IMR-90 (cell line): ENCODE measurements around the gene SLC26A11. TPM values are rescaled to one million over a fixed set of nuclear protein-coding genes. Genes with fewer than 3 reads are reported as not detected.

Experiments
- ATAC-seq: fragments of 200-7000 bp; cut with Tn5 transposase; 2 replicates; pipeline ENCODE4 v1.9.1; 2020; ENCODE audit warnings: low read depth, mild to moderate bottlenecking, moderate library complexity
- BruUV-seq: library from RNA; stranded (reverse); fragments of 400-500 nt; replicated peaks from 2 replicates; lab custom pipeline; 2021; lab: Mats Ljungman, UMichigan
- CTCF ChIA-PET: fragments of 300-600 bp; formaldehyde crosslinking; extraction: SDS; loops from one replicate; lab custom pipeline; 2021; ENCODE audit warnings: antibody characterized with exemption; lab: Yijun Ruan, JAX
- POLR2A ChIA-PET: fragments of 300-600 bp; sonication (Branson Sonifier 250); formaldehyde crosslinking; loops from one replicate; lab custom pipeline; 2022; ENCODE audit warnings: antibody characterized with exemption; ENCODE audit not compliant: unreplicated experiment; lab: Charles Lee
- DNase-seq: peaks from one replicate; pipeline ENCODE4 v3.0.0; 2013
- H2AFZ ChIP-seq: replicated peaks from 2 replicates; pipeline ENCODE3; 2013; ENCODE audit warnings: low read length, mild to moderate bottlenecking; ENCODE audit not compliant: poor library complexity
- H2AK5ac ChIP-seq: 2 replicates; pipeline ENCODE4 v1.6.1; 2013; ENCODE audit warnings: low read depth, low read length, inconsistent platforms
- H2AK9ac ChIP-seq: replicated peaks from 2 replicates; pipeline ENCODE3; 2013; ENCODE audit warnings: mild to moderate bottlenecking, low read depth, low read length, moderate library complexity; ENCODE audit not compliant: poor library complexity
- H2BK120ac ChIP-seq: 2 replicates; pipeline ENCODE4 v1.6.1; 2013; ENCODE audit warnings: low read depth, low read length, inconsistent platforms
- H2BK15ac ChIP-seq: 3 replicates; pipeline ENCODE4 v1.6.1; 2013; ENCODE audit warnings: low read depth, low read length, inconsistent platforms
- H2BK20ac ChIP-seq: 2 replicates; pipeline ENCODE4 v1.6.1; 2013; ENCODE audit warnings: low read depth, mild to moderate bottlenecking, inconsistent platforms, low read length, moderate library complexity
- H2BK5ac ChIP-seq: 2 replicates; pipeline ENCODE4 v1.6.1; 2013; ENCODE audit warnings: mild to moderate bottlenecking, low read depth, low read length, inconsistent platforms; ENCODE audit not compliant: poor library complexity, severe bottlenecking
- H3K14ac ChIP-seq: replicated peaks from 2 replicates; pipeline ENCODE4 v1.6.1; 2013; ENCODE audit warnings: low read depth, low read length, inconsistent platforms
- H3K18ac ChIP-seq: 2 replicates; pipeline ENCODE4 v1.6.1; 2013; ENCODE audit warnings: low read depth, low read length, control low read depth
- H3K23ac ChIP-seq: 2 replicates; pipeline ENCODE4 v1.6.1; 2013; ENCODE audit warnings: low read depth, low read length, inconsistent platforms
- H3K27ac ChIP-seq: 2 replicates; pipeline ENCODE4 v1.5.1; 2013; ENCODE audit warnings: mild to moderate bottlenecking, control low read depth, low read length; ENCODE audit not compliant: insufficient read depth
- H3K27me3 ChIP-seq: 2 replicates; pipeline ENCODE4 v1.6.1; 2013; ENCODE audit warnings: low read length; ENCODE audit not compliant: control insufficient read depth, insufficient read depth
- H3K36me3 ChIP-seq: 2 replicates; pipeline ENCODE4 v1.6.1; 2013; ENCODE audit warnings: low read length, mixed read lengths; ENCODE audit not compliant: control insufficient read depth, insufficient read depth
- H3K4ac ChIP-seq: 2 replicates; pipeline ENCODE4 v1.6.1; 2013; ENCODE audit warnings: low read depth, low read length, inconsistent platforms
- H3K4me1 ChIP-seq: 2 replicates; pipeline ENCODE4 v1.6.1; 2013; ENCODE audit warnings: low read length, mixed read lengths; ENCODE audit not compliant: control insufficient read depth, insufficient read depth
- H3K4me2 ChIP-seq: 2 replicates; pipeline ENCODE4 v1.6.1; 2013; ENCODE audit warnings: low read depth, mild to moderate bottlenecking, control low read depth, low read length, moderate library complexity
- H3K4me3 ChIP-seq: 2 replicates; pipeline ENCODE4 v1.5.1; 2013; ENCODE audit warnings: low read depth, mild to moderate bottlenecking, control low read depth, low read length, moderate library complexity; ENCODE audit not compliant: insufficient read depth
- H3K56ac ChIP-seq: 2 replicates; pipeline ENCODE4 v1.6.1; 2013; ENCODE audit warnings: low read length, inconsistent platforms; ENCODE audit not compliant: insufficient read depth; ENCODE audit errors: extremely low read depth
- H3K79me1 ChIP-seq, 2 experiments: 2 replicates each; pipeline ENCODE4 v1.6.1; 2013; ENCODE audit warnings: low read length in 2 of 2, inconsistent platforms in 1 of 2, low read depth in 1 of 2
- H3K9ac ChIP-seq: 2 replicates; pipeline ENCODE4 v1.6.1; 2013; ENCODE audit warnings: low read depth, low read length, control low read depth
- H3K9me1 ChIP-seq: 2 replicates; pipeline ENCODE4 v1.6.1; 2013; ENCODE audit warnings: low read length, inconsistent platforms; ENCODE audit not compliant: insufficient read depth
- H3K9me3 ChIP-seq: 2 replicates; pipeline ENCODE4 v1.6.1; 2013; ENCODE audit warnings: low read length; ENCODE audit not compliant: control insufficient read depth, insufficient read depth
- H4K20me1 ChIP-seq: 2 replicates; pipeline ENCODE4 v1.6.1; 2013; ENCODE audit warnings: low read length, inconsistent platforms; ENCODE audit not compliant: insufficient read depth
- H4K5ac ChIP-seq: 2 replicates; pipeline ENCODE4 v1.6.1; 2013; ENCODE audit warnings: mild to moderate bottlenecking, low read depth, low read length, control low read depth
- H4K8ac ChIP-seq, 2 experiments: 2 replicates each; pipeline ENCODE4 v1.6.1; 2013; ENCODE audit warnings: low read depth in 2 of 2, low read length in 2 of 2, control low read depth in 1 of 2, inconsistent platforms in 1 of 2
- H4K91ac ChIP-seq: 2 replicates; pipeline ENCODE4 v1.6.1; 2013; ENCODE audit warnings: low read depth, low read length, inconsistent platforms; ENCODE audit not compliant: insufficient read depth
- CHD1 ChIP-seq: IDR thresholded peaks from 2 replicates; pipeline ENCODE4 v1.6.1; 2012; ENCODE audit warnings: low read depth, low read length, improper control_type of control experiment
- MXI1 ChIP-seq: IDR thresholded peaks from 2 replicates; pipeline ENCODE4 v1.6.1; 2012; ENCODE audit warnings: low read depth, mild to moderate bottlenecking, low read length, moderate library complexity, borderline replicate concordance
- SMC3 ChIP-seq: fragments of 150-350 bp; IDR thresholded peaks from 2 replicates; pipeline ENCODE4 v1.6.1; 2016; ENCODE audit warnings: low read depth, mild to moderate bottlenecking, antibody characterized with exemption, low read length, moderate library complexity
- WGBS, 2 experiments: methylation state at CpG; one replicate each; pipeline versions ENCODE4 v1.1.5 to v1.1.7; 2013; ENCODE audit warnings: missing lambda C conversion rate in 2 of 2; ENCODE audit not compliant: insufficient read length in 1 of 2; ENCODE audit errors: extremely low coverage in 2 of 2; 5-methylcytosine and 5-hydroxymethylcytosine counted together
- dilution Hi-C: fragments of 300-500 bp; cut with HindIII; formaldehyde crosslinking; loops from one replicate; pipeline ENCODE4 v1.14.3; 2018; ENCODE audit warnings: low sequenced_read_pairs; ENCODE audit not compliant: unreplicated experiment
- in situ Hi-C: fragments of 300-500 bp; cut with MboI; formaldehyde crosslinking; loops from 3 replicates; pipeline ENCODE4 v1.14.3; 2019; ENCODE audit warnings: low sequenced_read_pairs, inconsistent platforms, mixed read lengths
- intact Hi-C: fragments of 100-400 bp; cut with micrococcal nuclease; formaldehyde crosslinking; loops from 2 replicates; pipeline ENCODE4 v1.10.0; 2022
- polyA plus RNA-seq, 3 experiments: library from polyadenylated mRNA; depleted of rRNA; stranded (reverse); fragments of >200 nt; gene quantifications; 2 replicates each; pipeline ENCODE4 v1.2.3, GENCODE V29; 2012; ENCODE audit warnings: low replicate concordance in 1 of 3
- total RNA-seq: library from RNA; depleted of rRNA; stranded (reverse); fragments of >200 nt; gene quantifications from 2 replicates; pipeline ENCODE4 v1.2.3, GENCODE V29; 2012
- TF ChIP-seq, protein P1 (sequence below): fragments of 150-350 bp; IDR thresholded peaks from 2 replicates; pipeline ENCODE4 v1.6.1; 2017; ENCODE audit warnings: mild to moderate bottlenecking, antibody characterized with exemption, low read length, low read depth

Gene SLC26A11
- total and polyA plus RNA-seq, 2 of the 4 experiments (the other 2 are of a cell fraction) = 3.2 to 15.6 TPM

GRCh38 chr17:80210348-80211108 lies 9.7 kb upstream of the SLC26A11 start:
- 98% methylated on average over 25 of the region's 47 CpGs; no CpG with 5 or more reads in 1 of the 2 experiments for WGBS, 2 experiments
- H3K4me3 ChIP-seq = no peak overlapping the region
- intact Hi-C loops (no loop called here), dilution Hi-C loops (no loop called here), in situ Hi-C loops (no loop called here)
- no peaks in the 10 kb centered on the region for H3K9me3 ChIP-seq
- H3K27ac ChIP-seq = no peak overlapping the region
- H3K56ac ChIP-seq = no peak overlapping the region
- H2AFZ ChIP-seq = no peak overlapping the region
- no peak overlapping the region for H3K4ac ChIP-seq
- H3K27me3 ChIP-seq = no peaks in the 10 kb centered on the region
- H2BK5ac ChIP-seq = no peak overlapping the region
- ATAC-seq = no peak
- H4K20me1 ChIP-seq = peaks cover 3% of the 10 kb centered on the region
- no peak overlapping the region for H4K8ac ChIP-seq
- no peak overlapping the region for H4K5ac ChIP-seq
- H4K91ac ChIP-seq = no peak overlapping the region
- no peak overlapping the region for H3K9ac ChIP-seq
- no peak overlapping the region for H2AK9ac ChIP-seq
- no peak for TF ChIP-seq SMC3
- no peak for TF ChIP-seq CHD1
- no peak for TF ChIP-seq MXI1
- TF ChIP-seq, protein P1, sequence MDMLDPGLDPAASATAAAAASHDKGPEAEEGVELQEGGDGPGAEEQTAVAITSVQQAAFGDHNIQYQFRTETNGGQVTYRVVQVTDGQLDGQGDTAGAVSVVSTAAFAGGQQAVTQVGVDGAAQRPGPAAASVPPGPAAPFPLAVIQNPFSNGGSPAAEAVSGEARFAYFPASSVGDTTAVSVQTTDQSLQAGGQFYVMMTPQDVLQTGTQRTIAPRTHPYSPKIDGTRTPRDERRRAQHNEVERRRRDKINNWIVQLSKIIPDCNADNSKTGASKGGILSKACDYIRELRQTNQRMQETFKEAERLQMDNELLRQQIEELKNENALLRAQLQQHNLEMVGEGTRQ = no peak
- H3K14ac ChIP-seq = no peak overlapping the region
- H2BK120ac ChIP-seq = no peak overlapping the region
- no peaks in the 10 kb centered on the region for H3K4me1 ChIP-seq
- ChIA-PET CTCF (no interaction called here), POLR2A (no interaction called here)
- H3K23ac ChIP-seq = no peak overlapping the region
- BruUV-seq = no TSS peak
- H3K79me1 ChIP-seq = no peaks in the 10 kb centered on the region
- no peak overlapping the region for H3K4me2 ChIP-seq
- H3K18ac ChIP-seq = no peak overlapping the region
- no peak overlapping the region for H2BK15ac ChIP-seq
- DNase-seq = no peak
- peaks cover 64% of the 10 kb centered on the region for H3K36me3 ChIP-seq
- H2BK20ac ChIP-seq = no peak overlapping the region
- peaks cover 5% of the 10 kb centered on the region; the same call in 1 of the 2 replicates for H3K9me1 ChIP-seq
- H2AK5ac ChIP-seq = no peak overlapping the region
